Measurements from ENCODE around the gene RBMS1. TPM values are rescaled to one million over a fixed set of nuclear protein-coding genes. Genes with fewer than 3 reads are reported as not detected.

RBMS1 gene
- total RNA-seq, 1 experiment from 2014 or later = 77.5 TPM

- no CpG with 5 or more reads among the region's 1 CpG for WGBS (ENCODE audit: extremely low coverage, insufficient read length, low lambda C conversion rate)
- no peaks in the 10 kb centered on the region for H3K79me1 ChIP-seq (ENCODE audit: insufficient read depth, low read depth, low read length, poor library complexity, severe bottlenecking)
These were observed 237.1 kb downstream of the RBMS1 start for GRCh38 chr2:160256507-160256906.

More at GRCh38 chr2:160256507-160256906, 237.1 kb downstream of the RBMS1 start:
- peaks cover 2% of the 10 kb centered on the region; the same call in 1 of the 2 replicates for H3K4me1 ChIP-seq (ENCODE audit: insufficient read depth, low read length)
- H3K56ac ChIP-seq (ENCODE audit: insufficient read length, low read depth, low read length) = no peak overlapping the region
- Mint-ChIP-seq H3K4me3 (no peak overlapping the region), H3K4me1 (peaks cover 4 to 8% of the 10 kb centered on the region in 2 experiments; a peak in 2 of 4 replicates), H3K9me3 (peaks cover 0 to 2% of the 10 kb centered on the region in 2 experiments; a peak in 1 of 5 replicates), H3K27ac (no peak overlapping the region), H3K36me3 (ENCODE audit: insufficient read depth in 1 of 3, low read depth in 3 of 3) (0 out of 7 replicates have a peak, but pooled peaks cover 0 to 4% (median 0%) of the 10 kb centered on the region in 3 experiments), H3K27me3 (ENCODE audit: low read depth) (no peaks in the 10 kb centered on the region)
- no peak overlapping the region for H3T11ph ChIP-seq (ENCODE audit: low read length)
- H2AFZ ChIP-seq (ENCODE audit: low read length) = no peak overlapping the region
- H4K5ac ChIP-seq (ENCODE audit: insufficient read length, low read depth, low read length) = no peak overlapping the region
- H4K91ac ChIP-seq (ENCODE audit: insufficient read length, low read depth, low read length) = no peak overlapping the region
- no peak overlapping the region for H2BK5ac ChIP-seq (ENCODE audit: insufficient read length, low read length)
- TF ChIP-seq CTCF (conservative IDR thresholded peaks at IDR 0.05) = no peak
- H3K4ac ChIP-seq (ENCODE audit: low read depth, low read length) = no peak overlapping the region
- H3K27ac ChIP-seq (ENCODE audit: insufficient read length, low read depth, low read length) = no peak overlapping the region
- no peak overlapping the region for H3K9ac ChIP-seq (ENCODE audit: extremely low read depth, insufficient read length, low read length)
- no peak overlapping the region for H2BK120ac ChIP-seq (ENCODE audit: low read depth, low read length, poor library complexity, severe bottlenecking)
- H3K4me2 ChIP-seq (ENCODE audit: insufficient read depth, insufficient read length, low read length) = no peak overlapping the region
- H2BK15ac ChIP-seq (ENCODE audit: low read depth, low read length) = no peak overlapping the region
- no peak overlapping the region for H3K23ac ChIP-seq (ENCODE audit: insufficient read length, low read depth, low read length)
- H3K27me3 ChIP-seq (ENCODE audit: insufficient read depth, low read length) = no peaks in the 10 kb centered on the region
- H2BK12ac ChIP-seq (ENCODE audit: insufficient read length, low read depth, low read length) = no peak overlapping the region
- no peak overlapping the region for H3K14ac ChIP-seq (ENCODE audit: insufficient read depth, low read length)
- no peaks in the 10 kb centered on the region for H4K20me1 ChIP-seq (ENCODE audit: control insufficient read depth, insufficient read depth, insufficient read length)
- no peak for DNase-seq
- H2BK20ac ChIP-seq (ENCODE audit: low read depth, low read length, poor library complexity, severe bottlenecking) = no peak overlapping the region
- H3K79me2 ChIP-seq (ENCODE audit: insufficient read depth, low read length) = no peaks in the 10 kb centered on the region
- no peak overlapping the region for H4K8ac ChIP-seq (replicated peaks; ENCODE audit: insufficient read length, low read depth, low read length)
- H3K23me2 ChIP-seq (ENCODE audit: insufficient read length, low read depth, low read length, poor library complexity, severe bottlenecking) = no peaks in the 10 kb centered on the region
- H2AK5ac ChIP-seq (ENCODE audit: insufficient read length, low read length) = no peak overlapping the region
- no peaks in the 10 kb centered on the region for H3K9me3 ChIP-seq (ENCODE audit: control insufficient read depth, low read depth, low read length)
- H3K18ac ChIP-seq (ENCODE audit: insufficient read length, low read depth, low read length) = no peak overlapping the region

Data from H9 (cell line).